ENCODE results near the gene PPAN. TPM values are rescaled to one million over a fixed set of nuclear protein-coding genes. Genes with fewer than 3 reads are reported as not detected.

Gene PPAN
- total RNA-seq, 1 experiment from 2014 or later = 63.3 TPM

DNA sequence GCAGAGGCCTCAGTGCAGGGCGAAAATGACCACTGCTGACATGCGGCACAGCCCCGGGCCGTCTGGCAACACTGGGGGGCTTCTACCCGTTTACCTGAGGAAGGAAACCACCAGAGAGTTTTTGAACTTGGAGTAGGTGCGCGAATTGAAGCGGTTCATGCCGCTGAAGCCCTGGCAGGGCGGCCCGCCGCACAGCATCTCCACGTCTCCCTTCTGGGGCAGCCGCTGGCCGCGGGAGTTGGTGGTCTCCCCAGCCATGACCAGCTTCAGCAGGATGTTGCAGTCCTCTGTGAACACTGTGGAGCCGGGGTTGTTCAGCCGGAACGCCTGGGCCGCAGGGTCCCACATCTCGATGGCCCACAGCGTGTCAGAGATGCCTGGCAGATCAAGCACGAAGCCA, 33.8 kb downstream of the PPAN start:
- in situ Hi-C loops (cut with HindIII; ENCODE audit: low pct_unique_long_range_greater_than_20kb, low sequenced_read_pairs) = no loop called here
- no TSS peak for BruUV-seq (replicated peaks)
- CTCF ChIA-PET = no interaction called here

DNA sequence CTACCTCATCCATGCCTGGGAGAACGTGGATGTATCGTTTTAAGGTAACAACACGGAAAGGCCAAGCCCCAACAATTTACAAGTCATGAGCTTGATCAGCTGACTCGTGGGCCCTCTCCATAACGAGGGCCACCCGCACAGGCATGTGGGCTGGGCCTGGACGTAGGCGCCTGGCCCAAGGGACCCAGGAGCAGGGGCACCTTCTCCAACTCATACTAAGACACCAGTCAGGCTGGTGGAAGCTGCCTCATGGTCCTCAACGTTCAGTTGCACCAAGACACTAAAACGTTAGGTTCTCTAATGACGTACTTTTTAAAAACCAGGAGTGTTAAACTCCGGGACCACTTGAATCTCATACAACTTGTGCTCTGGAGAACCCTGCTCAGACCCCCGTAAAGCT, 35.3 kb downstream of the PPAN start:
- no TSS peak for BruUV-seq (replicated peaks)
- Histone ChIP-seq H3K4me1 (ENCODE audit: control insufficient read depth, insufficient read depth, low read length) (no peaks in the 10 kb centered on the region), H3K9me3 (ENCODE audit: control insufficient read depth, insufficient read depth, low read depth, low read length) (no peaks in the 10 kb centered on the region), H3K27ac (ENCODE audit: low read length) (no peak overlapping the region), H3K4me3 (ENCODE audit: low read depth in 2 of 2, low read length in 2 of 2) (no peak overlapping the region), H3K36me3 (ENCODE audit: control insufficient read depth, insufficient read depth, low read length) (peaks cover 7% of the 10 kb centered on the region), H3K27me3 (ENCODE audit: control insufficient read depth, insufficient read depth, low read length) (no peaks in the 10 kb centered on the region)
- intact Hi-C loops (cut with micrococcal nuclease; ENCODE audit: unreplicated experiment) = no loop called here
- CTCF ChIA-PET = no interaction called here
- TF ChIP-seq TCF7L2 (IDR thresholded peaks at IDR 0.05; ENCODE audit: low read depth, low read length) = no peak
- TF ChIP-seq, protein P1, sequence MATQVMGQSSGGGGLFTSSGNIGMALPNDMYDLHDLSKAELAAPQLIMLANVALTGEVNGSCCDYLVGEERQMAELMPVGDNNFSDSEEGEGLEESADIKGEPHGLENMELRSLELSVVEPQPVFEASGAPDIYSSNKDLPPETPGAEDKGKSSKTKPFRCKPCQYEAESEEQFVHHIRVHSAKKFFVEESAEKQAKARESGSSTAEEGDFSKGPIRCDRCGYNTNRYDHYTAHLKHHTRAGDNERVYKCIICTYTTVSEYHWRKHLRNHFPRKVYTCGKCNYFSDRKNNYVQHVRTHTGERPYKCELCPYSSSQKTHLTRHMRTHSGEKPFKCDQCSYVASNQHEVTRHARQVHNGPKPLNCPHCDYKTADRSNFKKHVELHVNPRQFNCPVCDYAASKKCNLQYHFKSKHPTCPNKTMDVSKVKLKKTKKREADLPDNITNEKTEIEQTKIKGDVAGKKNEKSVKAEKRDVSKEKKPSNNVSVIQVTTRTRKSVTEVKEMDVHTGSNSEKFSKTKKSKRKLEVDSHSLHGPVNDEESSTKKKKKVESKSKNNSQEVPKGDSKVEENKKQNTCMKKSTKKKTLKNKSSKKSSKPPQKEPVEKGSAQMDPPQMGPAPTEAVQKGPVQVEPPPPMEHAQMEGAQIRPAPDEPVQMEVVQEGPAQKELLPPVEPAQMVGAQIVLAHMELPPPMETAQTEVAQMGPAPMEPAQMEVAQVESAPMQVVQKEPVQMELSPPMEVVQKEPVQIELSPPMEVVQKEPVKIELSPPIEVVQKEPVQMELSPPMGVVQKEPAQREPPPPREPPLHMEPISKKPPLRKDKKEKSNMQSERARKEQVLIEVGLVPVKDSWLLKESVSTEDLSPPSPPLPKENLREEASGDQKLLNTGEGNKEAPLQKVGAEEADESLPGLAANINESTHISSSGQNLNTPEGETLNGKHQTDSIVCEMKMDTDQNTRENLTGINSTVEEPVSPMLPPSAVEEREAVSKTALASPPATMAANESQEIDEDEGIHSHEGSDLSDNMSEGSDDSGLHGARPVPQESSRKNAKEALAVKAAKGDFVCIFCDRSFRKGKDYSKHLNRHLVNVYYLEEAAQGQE (IDR thresholded peaks at IDR 0.05; ENCODE audit: insufficient read depth in 1 of 2, low read depth in 2 of 2, low read length in 1 of 2) = no peak
- no peak for TF ChIP-seq POLR2AphosphoS5 (IDR thresholded peaks at IDR 0.05; ENCODE audit: low read depth, low read length)
- TF ChIP-seq, protein P2, sequence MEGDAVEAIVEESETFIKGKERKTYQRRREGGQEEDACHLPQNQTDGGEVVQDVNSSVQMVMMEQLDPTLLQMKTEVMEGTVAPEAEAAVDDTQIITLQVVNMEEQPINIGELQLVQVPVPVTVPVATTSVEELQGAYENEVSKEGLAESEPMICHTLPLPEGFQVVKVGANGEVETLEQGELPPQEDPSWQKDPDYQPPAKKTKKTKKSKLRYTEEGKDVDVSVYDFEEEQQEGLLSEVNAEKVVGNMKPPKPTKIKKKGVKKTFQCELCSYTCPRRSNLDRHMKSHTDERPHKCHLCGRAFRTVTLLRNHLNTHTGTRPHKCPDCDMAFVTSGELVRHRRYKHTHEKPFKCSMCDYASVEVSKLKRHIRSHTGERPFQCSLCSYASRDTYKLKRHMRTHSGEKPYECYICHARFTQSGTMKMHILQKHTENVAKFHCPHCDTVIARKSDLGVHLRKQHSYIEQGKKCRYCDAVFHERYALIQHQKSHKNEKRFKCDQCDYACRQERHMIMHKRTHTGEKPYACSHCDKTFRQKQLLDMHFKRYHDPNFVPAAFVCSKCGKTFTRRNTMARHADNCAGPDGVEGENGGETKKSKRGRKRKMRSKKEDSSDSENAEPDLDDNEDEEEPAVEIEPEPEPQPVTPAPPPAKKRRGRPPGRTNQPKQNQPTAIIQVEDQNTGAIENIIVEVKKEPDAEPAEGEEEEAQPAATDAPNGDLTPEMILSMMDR (IDR thresholded peaks at IDR 0.05) = no peak
- TF ChIP-seq SIN3A (IDR thresholded peaks at IDR 0.05; ENCODE audit: borderline replicate concordance, insufficient read depth, low read depth, low read length) = no peak
- in situ Hi-C loops (cut with HindIII; ENCODE audit: low pct_unique_long_range_greater_than_20kb, low sequenced_read_pairs) = no loop called here
- POLR2A ChIA-PET = no interaction called here
- ATAC-seq = no peak
- no peak for DNase-seq (ENCODE audit: low read depth, low spot score)

More for the DNA sequence above, 33.8 kb downstream of the PPAN start:
- DNase-seq (ENCODE audit: low read depth, low spot score) = no peak
- POLR2A ChIA-PET = no interaction called here
- H3K4me1 ChIP-seq (ENCODE audit: control insufficient read depth, insufficient read depth, low read length) = no peaks in the 10 kb centered on the region
- ATAC-seq = no peak
- H3K4me3 ChIP-seq (ENCODE audit: low read depth in 2 of 2, low read length in 2 of 2) = no peak overlapping the region
- no peaks in the 10 kb centered on the region for H3K9me3 ChIP-seq (ENCODE audit: control insufficient read depth, insufficient read depth, low read depth, low read length)
- H3K27ac ChIP-seq (ENCODE audit: low read length) = no peak overlapping the region
- peaks cover 6% of the 10 kb centered on the region for H3K36me3 ChIP-seq (ENCODE audit: control insufficient read depth, insufficient read depth, low read length)
- no peaks in the 10 kb centered on the region for H3K27me3 ChIP-seq (ENCODE audit: control insufficient read depth, insufficient read depth, low read length)
- TF ChIP-seq SIN3A (IDR thresholded peaks at IDR 0.05; ENCODE audit: borderline replicate concordance, insufficient read depth, low read depth, low read length) (no peak), TCF7L2 (IDR thresholded peaks at IDR 0.05; ENCODE audit: low read depth, low read length) (no peak), POLR2AphosphoS5 (IDR thresholded peaks at IDR 0.05; ENCODE audit: low read depth, low read length) (no peak)
- TF ChIP-seq, protein P2 (IDR thresholded peaks at IDR 0.05) = no peak
- TF ChIP-seq, protein P1 (IDR thresholded peaks at IDR 0.05; ENCODE audit: insufficient read depth in 1 of 2, low read depth in 2 of 2, low read length in 1 of 2) = no peak
- intact Hi-C loops (cut with micrococcal nuclease; ENCODE audit: unreplicated experiment) = no loop called here
